ENCODE measurements around the gene MAML1.

Gene MAML1

DNA sequence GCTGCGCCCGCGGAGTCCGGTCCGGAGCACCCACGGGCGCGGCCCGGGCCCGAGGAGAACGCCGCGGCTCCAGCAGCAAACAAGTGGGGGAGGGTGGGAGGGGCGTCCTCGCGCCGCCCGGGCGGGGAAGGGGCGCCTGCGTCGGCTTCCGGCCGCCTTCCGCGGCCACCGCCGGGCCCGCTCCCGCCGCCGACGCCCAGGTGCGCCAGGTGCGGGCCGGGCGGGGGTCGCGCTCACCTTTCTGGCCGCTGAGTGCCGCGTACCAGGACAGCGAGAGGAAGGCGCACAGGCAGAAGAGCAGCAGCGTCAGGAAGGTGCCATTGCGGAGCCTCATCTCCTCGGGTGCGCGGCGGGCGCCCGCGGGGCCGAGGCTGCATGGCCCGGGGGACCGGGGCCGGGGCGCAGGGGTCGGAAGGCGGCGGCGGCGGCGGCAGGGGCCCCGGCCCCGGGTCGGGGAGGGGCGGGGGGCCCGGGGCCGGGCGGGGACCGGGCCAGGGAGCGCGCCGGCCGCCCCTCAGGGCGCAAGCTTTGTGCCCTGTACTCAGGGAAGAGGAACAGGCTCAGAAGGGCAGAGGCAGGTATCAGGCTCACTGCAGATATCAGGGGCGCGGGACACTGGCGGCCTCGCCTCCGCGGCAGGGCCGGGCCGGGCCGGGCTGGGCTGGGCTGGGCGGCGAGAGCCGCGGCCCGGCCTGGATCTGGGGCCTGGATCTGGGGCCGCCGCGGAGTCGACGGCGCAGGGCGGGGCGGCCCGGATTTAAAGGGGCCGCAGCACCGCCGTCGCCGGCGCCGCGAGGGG is 73.8 kb downstream of the MAML1 start, which contains the start of gene MGAT4B:
TSS of gene MGAT4B (minus strand) at position 617 of the 799 bp plus-strand sequence. CDS start at position 334, 283 bp downstream.
- no peak for DNase-seq (ENCODE audit: low read depth in 2 of 2)

DNA sequence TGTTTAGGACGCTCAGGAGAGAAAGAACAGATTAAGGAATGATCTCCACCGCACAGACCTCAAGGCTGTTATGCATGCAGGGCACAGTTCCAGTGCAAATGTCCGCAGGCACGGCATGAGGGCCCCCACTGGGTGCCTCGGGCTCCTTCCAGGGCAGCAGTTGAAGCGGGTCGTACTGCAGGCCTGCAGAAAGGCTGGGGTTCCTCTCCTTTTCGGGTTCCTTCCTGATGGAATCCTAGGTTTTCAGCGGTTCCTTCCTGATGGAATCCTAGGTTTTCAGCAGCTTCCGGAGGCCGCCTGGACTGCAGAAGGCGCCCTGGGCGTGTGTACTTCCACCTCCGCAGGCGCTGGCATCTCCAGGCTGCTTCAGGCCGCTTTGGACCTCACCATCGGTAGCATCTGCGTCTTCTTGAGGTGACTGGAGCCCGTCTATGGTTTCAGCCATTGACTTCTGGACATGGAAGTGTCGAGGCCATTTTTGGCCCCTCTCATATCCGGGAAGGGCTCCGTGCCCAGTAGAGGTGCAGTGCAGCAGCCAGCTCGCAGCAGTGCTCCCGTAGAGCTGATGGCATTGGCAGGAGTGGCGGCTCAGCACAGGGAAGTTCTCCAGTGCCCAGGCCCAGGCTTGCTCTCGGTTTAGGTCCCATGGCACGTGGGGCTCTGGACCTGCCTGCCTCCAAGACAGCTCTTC is 79.7 kb downstream of the MAML1 start:
- DNase-seq (ENCODE audit: low read depth in 2 of 2) = no peak

DNA sequence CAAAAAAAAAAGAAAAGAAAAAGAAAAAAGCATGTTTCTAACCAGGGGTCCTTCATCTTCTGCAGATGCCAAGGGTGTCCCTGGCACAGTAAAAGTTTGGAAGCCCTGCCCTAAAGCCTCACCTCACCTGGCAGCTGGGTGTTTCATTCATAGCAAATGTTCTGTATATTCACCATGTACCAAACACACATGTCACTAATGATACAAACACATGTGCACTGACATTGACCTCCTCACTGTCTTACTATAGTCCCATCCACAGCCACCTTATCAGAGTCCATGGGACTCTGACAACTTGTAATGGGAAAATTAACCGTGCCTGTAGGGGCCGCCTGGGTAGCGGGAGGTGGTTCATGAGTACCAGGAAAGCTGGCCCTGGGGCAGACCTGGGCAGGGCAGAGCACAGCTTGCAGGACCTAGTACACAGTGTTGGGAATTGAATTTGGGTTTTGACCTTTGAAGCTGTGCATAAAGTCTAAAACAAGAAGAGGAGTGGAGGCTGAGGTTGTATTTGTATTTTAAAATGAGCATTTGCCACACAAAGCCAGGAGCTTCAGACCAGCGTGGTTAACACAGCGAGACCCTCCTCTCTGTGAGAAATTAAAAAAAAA is 80.5 kb downstream of the MAML1 start:
- DNase-seq (ENCODE audit: low read depth in 2 of 2) = no peak

DNA sequence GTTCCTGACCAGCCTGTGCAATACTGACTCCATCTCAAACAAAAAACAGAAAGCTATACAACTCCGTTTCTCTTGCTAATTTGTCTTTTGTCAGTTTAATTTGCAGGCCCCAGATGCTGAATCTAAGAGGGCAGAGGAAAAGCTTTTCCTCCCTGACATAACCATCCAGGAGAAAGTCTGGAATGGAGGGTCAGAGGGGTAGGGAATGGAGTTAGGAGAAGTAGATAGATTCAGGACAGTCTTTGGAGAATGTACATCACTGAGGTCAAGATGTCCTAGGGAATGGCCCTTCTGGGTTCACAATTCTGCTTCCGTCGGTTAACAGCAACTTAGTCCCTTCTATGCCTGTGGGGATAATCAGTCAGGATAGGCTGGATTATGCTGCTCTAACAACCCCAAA is 81.5 kb downstream of the MAML1 start:
- no peak for DNase-seq (ENCODE audit: low read depth in 2 of 2)

DNA sequence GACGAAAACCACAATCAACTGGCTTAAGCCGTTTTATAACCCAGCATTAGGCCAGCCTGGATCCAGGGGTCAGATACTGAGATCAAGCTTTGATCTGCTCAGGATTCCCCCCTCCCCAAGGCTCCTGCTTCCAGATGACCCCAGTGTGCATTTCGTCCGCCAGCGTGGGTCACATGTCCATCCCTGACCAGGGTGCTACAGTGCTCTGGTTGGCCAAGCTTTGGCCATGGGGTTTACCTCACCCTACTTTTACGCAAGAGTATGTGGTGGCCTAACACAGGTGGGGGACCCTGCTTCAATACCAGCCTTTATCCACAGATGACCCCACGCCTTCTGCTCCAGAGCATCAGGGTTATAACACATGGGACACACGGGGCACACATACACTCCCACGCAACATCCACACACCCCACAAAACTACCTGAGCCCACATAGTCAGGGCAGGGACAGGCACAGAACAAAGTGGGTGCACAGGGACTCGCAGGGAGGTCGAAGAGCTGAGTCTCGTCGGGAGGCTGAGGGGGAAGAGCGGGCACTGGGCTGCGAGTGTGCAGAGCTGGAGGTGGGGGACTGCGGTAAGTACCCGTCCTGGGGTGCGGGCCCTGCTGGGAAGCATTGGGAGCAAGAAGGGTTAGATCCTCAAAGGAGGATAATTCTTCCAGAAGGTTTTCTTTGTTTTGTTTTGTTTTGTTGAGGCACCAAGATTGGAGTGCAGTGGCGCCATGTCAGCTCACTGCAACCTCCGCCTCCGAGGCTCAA is 83.0 kb downstream of the MAML1 start:
- DNase-seq (ENCODE audit: low read depth in 2 of 2) = no peak

DNA sequence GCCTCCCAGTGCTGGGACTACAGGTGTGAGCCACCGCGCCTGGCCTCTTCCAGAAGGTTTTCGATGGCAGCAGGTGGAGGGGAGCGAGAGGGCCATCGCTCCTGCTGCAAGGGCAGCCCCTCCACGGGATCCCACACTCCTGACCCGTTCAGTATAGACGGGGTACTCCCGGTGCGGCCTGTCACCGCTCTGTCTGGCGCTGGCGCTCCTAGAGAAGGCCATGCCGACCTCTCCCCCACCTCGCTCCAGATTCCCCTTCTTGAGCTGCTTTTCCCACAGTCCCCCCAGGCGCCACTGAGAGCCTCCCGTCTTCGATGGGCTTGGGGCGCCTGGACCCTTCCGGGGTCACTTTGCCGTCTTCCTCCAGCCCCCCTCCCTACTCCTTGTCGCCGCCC is 83.8 kb downstream of the MAML1 start:
- no peak for DNase-seq (ENCODE audit: low read depth in 2 of 2)

DNA sequence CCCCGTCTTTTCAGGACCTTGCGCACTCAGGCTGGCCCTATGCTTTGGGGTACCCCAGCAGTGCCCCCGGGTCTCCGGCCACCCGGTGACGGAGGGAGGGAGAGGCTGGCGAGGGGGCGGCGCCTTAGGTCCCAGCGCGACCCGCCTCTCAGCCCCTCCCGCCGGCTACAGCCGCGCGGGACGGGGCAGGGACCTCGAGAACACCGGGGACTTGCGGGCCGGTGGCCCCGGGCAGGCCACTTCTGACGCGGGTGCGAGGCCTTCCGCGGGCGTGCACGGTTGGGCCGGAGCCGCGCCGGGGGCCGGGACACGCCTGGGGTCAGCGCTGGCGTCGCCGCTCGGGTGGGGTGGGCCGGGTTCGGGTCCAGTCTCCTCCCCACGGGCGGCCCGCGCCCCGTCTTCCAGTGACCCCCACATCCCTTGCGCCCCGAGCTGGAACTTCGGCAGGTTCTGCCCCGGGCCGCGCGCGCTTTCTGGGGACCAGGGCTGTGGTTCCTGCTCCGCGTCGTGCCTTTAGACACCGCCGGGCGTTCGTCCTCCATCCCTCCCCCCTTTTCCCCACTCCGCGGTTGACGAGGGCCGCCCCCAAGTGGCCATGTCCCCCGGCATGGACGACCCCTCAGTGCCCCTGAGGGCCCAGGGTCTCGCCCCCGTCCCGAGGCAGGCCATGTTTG is 84.3 kb downstream of the MAML1 start:
- DNase-seq (ENCODE audit: low read depth in 2 of 2) = no peak

DNA sequence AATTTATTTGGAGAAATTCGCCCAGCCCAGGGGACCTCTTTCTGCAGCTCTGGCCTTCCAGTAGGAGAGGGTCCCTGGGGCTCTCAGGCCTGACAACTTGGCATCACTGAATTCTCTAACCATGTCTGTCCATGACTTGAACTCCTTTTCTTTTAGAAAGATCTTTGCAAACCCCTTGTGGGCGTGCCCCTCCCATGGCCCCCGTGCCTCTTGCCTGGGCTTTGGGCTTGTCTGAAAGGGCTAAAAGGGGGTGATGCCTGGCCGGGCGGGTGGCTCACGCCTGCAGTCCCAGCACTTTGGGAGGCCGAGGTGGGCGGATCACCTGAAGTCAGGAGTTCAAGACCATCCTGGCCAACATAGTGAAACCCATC is 84.8 kb downstream of the MAML1 start:
- no peak for DNase-seq (ENCODE audit: low read depth in 2 of 2)

DNA sequence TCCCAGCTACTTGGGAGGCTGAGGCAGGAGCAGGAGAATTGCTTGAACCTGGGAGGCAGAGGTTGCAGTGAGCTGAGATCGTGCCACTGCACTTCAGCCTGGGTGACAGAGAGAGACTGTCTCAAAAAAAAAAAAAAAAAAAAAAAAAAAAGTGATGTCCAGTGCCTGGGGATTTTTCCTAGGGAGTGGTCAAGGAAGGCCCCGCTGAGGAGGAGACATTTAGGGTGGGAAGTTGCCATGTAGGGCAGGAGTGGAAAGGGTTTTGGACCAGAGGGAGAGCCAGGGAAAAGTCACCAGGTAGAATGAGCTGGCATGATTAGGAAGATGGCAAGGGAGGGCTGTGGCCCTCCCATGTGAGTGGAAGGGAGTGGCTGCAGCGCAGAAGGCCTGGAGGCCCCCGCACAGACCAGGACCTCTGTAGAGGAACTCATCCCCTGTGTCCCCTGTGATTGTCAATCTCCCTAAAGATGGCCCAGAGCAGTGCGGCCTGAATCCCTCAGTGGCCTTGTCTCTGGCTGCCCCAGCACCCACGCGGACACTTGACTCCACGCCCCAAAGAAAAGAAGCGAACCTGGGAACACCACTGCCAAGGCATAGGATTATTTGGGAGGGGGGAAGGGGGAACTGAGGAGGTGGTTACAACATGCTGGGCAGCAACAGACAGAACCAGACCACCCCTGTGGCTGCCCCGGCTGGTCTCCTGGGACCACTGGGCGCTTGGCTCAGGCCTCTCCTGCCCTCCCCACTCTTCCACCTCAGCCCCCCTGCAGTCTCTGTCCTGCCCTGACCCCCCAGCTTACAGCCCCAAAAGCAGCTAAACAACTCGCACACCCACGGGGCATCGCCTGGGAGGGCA is 85.5 kb downstream of the MAML1 start:
- no peak for DNase-seq (ENCODE audit: low read depth in 2 of 2)

DNA sequence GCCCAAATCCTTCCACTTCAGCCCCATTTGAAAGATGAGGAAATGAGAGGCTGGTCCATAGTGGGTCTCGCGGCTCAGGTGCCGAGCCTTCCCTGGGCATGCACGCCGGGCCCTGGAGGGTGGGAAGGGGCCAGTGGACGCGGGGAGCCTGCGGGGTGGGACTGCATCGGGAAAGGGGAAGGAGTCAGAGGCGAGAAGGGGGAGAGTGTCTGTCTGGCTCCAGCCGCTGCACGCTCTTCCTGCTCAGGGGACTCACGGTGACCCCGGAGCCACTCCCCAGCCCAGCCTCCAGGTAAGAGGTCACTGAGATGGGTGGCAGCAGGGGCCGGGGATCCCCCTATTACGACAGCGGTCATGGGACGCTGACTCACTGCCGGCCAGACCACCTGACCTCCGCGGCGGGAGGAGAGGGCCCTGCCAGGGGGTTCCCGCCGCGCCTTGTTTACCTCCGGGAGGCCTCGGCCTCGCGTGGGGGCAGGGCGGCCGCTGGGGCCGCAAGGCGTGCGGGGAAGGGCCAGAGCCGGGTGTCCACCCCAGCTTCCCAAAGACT is 86.2 kb downstream of the MAML1 start:
- DNase-seq (ENCODE audit: low read depth in 2 of 2) = peak; percentile 59 to 64

DNA sequence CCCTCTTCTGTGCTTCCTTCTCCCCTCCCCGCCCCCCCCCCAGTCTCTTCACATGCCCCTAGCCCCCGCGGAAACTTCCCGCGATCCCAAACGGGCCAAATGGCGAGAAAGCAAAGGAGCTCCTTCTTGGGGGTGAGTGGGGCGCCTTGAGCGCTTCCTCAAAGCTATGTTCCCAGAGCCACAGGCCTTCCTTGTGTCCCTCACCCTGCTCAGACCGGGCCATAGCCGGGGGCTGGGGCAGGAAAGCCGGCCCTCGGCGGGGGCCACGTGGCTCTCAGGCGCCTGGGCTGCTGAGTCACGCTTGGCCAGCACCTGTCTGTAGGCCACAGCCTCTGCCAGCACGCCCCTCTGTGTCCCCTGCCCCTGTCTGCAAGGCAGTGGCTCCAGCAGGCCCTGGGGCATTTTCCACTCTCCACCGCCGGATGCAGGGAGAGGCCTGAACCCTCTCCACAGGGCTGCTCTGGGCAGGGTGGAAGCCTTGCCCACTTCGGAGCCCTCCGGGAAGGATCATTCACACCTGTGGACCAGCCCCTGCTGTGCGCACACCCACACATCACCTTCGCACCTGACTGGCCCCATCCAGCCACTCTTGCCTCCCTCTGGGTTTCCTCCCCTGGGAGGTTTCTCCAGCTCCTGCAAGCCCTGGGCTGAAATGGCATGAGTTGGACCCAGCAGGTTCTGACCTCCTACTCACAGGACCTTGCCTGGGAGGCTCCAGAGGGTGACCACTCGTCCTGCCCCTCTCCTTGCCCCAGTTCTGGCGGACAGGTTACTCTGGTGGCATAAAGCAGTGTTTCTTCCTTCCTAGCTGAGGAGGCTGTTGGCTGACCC is 86.9 kb downstream of the MAML1 start:
- no peak for DNase-seq (ENCODE audit: low read depth in 2 of 2)

DNA sequence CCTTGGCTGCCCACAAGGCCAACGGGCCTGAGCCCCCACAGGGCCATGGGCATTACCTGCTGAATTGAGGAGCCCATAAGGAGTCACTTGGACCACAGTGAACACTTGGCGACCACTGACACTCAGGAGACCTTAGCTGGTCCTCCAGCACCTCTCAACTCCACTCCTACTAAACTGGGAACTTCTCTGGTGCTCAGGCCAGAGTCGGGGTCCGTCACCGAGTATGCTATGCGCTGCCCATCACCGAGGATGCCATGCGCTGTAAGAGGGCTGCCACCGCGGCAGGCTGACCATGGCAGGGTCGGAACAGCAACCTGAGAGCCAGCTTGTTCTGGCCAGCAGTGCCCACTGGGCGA is 87.5 kb downstream of the MAML1 start:
- no peak for DNase-seq (ENCODE audit: low read depth in 2 of 2)

DNA sequence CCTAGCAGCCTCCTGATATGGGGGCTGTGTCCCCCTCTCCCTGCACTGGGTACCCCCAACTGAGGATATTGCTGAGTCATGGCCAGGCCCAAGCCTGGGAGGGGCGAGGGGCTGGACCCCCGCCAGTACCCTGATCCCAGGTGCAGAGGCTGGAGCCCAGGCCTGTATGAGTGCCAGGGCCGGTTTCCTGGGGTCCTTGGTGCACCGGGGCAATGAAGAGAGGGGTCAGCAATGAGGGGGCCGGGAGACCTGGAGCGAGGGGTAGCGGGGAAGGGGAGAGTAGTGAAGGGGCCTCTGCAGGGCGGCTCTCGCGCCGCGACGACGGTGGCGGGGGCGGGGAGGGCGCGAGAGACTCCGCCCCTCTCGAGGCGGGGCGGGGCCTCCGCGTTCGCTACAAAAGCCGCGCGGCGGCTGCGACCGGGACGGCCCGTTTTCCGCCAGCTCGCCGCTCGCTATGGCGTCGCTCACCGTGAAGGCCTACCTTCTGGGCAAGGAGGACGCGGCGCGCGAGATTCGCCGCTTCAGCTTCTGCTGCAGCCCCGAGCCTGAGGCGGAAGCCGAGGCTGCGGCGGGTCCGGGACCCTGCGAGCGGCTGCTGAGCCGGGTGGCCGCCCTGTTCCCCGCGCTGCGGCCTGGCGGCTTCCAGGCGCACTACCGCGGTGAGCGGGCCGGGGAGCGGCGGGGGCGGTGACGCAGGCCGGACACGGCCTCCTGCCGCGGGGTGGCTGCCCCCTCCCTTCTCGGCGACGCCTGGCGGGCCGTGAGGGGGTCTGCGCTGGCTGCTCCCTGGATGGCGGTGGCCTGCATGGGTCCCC is 88.1 kb downstream of the MAML1 start, which contains the start of gene SQSTM1:
TSS of gene SQSTM1 (plus strand) at position 423 of the 815 bp plus-strand sequence. CDS start at position 455, 32 bp downstream.
- DNase-seq (ENCODE audit: low read depth in 2 of 2) = peak; percentile 54 to 59

DNA sequence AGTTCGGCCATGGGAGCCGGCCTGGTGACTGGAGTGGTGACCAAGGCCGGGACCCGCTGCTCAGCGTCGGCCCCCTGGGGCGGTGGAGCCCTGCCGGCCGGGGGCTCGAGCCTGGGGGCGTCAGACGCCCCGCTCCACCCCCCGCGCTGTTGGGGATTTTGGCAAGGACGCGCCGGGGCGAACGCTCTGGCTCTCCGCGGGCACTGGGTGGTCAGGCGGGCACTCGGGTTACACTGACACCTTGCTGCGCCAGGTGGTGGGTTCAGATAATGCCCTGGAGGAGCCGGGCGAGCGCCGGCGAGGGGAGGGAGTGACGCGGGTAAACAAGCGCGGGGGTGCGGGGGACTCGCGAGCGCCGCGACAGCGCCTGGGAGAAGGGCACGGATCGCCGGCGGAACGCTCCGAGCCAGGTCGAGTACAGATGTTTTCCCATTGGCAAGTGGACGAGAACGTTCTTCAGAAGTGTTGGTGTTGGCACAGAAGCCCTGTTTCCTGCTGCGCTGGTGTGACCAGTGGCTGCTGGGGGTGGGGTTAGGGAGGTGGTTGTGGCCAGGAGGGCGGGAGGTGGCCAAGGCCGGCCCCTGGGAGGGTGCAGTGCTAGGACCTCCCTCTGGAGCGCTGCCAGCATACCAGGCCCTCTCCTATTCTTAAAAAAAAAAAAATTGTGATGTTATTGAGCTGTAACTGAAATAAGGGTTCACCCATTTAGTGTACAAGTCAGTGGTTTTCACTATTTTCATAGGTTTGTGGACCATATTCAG is 88.9 kb downstream of the MAML1 start:
- DNase-seq (ENCODE audit: low read depth in 2 of 2) = peak; percentile 70 to 72

DNA sequence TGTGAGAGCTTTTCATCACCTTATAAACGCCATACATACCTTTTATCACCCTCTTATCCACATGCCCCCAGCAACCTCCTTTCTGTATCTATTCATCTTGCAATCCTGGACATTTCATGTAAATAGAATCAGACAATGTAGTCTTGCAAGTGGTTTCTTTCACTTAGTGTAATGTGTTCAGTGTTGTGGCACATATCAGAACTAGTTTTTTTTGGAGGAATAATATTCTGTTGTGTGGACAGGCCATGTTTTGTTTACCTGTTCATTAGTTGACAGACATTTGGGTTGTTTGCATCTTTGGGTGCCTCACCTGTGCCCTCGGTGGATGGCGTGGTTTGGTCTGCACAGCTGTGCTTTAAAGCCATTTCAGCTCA is 89.4 kb downstream of the MAML1 start:
- DNase-seq (ENCODE audit: low read depth in 2 of 2) = no peak

DNA sequence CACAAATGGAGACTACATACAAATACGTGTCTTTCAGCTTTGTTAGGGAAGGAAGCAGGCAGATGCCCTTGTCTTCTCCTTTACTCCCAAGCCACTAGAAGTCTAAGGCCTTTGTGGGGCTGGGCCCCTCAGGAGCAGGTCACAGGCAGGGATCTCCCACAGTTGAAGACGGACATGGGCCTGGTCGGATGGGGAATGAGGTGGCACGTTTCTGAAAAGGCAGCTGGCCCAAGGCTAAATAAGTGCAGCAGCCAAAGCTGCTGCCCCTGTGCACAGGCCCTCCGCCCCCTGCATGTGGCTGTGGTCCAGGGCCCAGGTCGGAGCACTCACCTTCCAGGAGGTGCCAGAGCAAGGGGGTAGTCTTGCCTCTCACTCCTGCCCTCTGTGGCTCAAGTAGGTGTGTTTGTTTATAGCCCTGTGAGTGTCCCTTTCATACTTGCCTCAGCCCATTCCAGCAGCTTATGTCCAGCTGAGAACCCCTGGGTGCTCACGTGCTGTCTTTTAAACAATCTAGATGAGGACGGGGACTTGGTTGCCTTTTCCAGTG is 89.9 kb downstream of the MAML1 start:
- no peak for DNase-seq (ENCODE audit: low read depth in 2 of 2)

DNA sequence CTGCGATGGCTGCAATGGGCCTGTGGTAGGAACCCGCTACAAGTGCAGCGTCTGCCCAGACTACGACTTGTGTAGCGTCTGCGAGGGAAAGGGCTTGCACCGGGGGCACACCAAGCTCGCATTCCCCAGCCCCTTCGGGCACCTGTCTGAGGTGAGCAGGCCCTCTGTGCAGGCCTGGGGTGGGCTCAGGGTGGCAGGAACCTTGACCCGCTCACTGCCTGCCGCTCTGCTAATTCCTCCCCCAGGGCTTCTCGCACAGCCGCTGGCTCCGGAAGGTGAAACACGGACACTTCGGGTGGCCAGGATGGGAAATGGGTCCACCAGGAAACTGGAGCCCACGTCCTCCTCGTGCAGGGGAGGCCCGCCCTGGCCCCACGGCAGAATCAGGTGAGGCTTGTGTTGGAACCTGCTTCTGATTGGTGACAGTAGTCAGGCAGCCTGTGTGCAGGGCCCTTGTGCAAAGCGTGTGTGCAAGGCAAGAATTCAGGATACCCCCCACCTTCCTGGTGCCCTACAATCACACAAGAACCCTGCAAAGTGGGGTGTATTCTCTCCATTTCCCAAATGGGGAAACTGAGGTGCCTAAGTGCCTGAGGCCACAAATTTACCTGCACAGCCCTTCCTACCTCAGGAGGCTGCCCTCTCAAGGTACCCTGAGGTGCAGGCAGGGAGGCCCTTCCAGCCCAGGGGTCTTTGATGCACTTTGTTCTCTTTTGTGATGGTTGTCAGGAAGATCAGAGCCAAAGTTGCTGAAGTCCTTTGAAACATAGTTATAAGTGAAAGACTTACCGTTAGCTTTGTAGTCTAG is 91.5 kb downstream of the MAML1 start:
- no peak for DNase-seq (ENCODE audit: low read depth in 2 of 2)

All from fibroblast of skin of left quadriceps (primary cell).